Subcutaneous adipose tissue (tissue), 4 donors: ENCODE data around the gene IGSF9B. TPM values are rescaled to one million over a fixed set of nuclear protein-coding genes. Genes with fewer than 3 reads are reported as not detected.

Source experiments
- CTCF ChIP-seq: fragments of 450-650 bp; IDR thresholded peaks from one replicate; pipeline ENCODE4 v1.5.1; 2016; ENCODE audit warnings: low read depth, mild to moderate bottlenecking, control low read depth, antibody characterized with exemption, moderate library complexity
- total RNA-seq, 4 donors: library from RNA; depleted of rRNA; stranded (reverse); fragments of >200 nt; gene quantifications; one replicate each; pipeline ENCODE4 v1.1.0, GENCODE V29; 2016

The IGSF9B gene
- total RNA-seq, 4 donors from 2014 or later: 1.0 to 6.8 (median 2.3) TPM

GRCh38 chr11:133952199-133953190, 4.3 kb downstream of the IGSF9B start:
- no peak for TF ChIP-seq CTCF

GRCh38 chr11:133951327-133952198, 5.2 kb downstream of the IGSF9B start:
- TF ChIP-seq CTCF: no peak

- no peak for TF ChIP-seq CTCF
Observed at GRCh38 chr11:133950874-133951326, 5.9 kb downstream of the IGSF9B start.

- no peak for TF ChIP-seq CTCF
Observed at GRCh38 chr11:133950421-133950820, 6.3 kb downstream of the IGSF9B start.

- no peak for TF ChIP-seq CTCF
Observed at GRCh38 chr11:133949129-133949528, 7.6 kb downstream of the IGSF9B start.

GRCh38 chr11:133948711-133949110, 8.1 kb downstream of the IGSF9B start:
- no peak for TF ChIP-seq CTCF

GRCh38 chr11:133947321-133947756, 9.4 kb downstream of the IGSF9B start:
- no peak for TF ChIP-seq CTCF
